Natural killer cell (primary cell): Measurements from ENCODE around the gene PAF1. TPM values are rescaled to one million over a fixed set of nuclear protein-coding genes. Genes with fewer than 3 reads are reported as not detected.

Experiments used
- ATAC-seq, 3 donors: fragments of 150-1000 bp in 2 of 3; fragments of 200-7000 bp in 1 of 3; cut with Tn5 transposase; 1 replicate in 1 of 3; 2 replicates in 2 of 3; pipeline ENCODE4 v1.10.0; 2021; ENCODE audit warnings: mild to moderate bottlenecking in 2 of 3, moderate library complexity in 2 of 3
- DNase-seq, 2 donors: peaks; one replicate each; pipeline versions ENCODE4 v3.0.0 to v3.0.0-alpha.2; 2013 to 2021; ENCODE audit warnings: mixed read lengths in 1 of 2
- H3K27ac ChIP-seq: one replicate; pipeline ENCODE4 v1.5.1; 2013; ENCODE audit warnings: mild to moderate bottlenecking, low read length
- H3K27me3 ChIP-seq: one replicate; pipeline ENCODE4 v1.6.1; 2013; ENCODE audit warnings: low read length; ENCODE audit not compliant: control insufficient read depth, insufficient read depth
- H3K36me3 ChIP-seq: one replicate; pipeline ENCODE4 v1.6.1; 2013; ENCODE audit warnings: low read length; ENCODE audit not compliant: control insufficient read depth, insufficient read depth
- H3K4me1 ChIP-seq: one replicate; pipeline ENCODE4 v1.6.1; 2013; ENCODE audit warnings: low read length; ENCODE audit not compliant: control insufficient read depth, insufficient read depth
- H3K4me3 ChIP-seq: one replicate; pipeline ENCODE4 v1.5.1; 2013; ENCODE audit warnings: low read length
- H3K9me3 ChIP-seq: one replicate; pipeline ENCODE4 v1.6.1; 2013; ENCODE audit warnings: low read length; ENCODE audit not compliant: control insufficient read depth, insufficient read depth
- H3K27ac Mint-ChIP-seq, 2 donors: one replicate each; pipeline ENCODE4 v1.8.0; 2022; ENCODE audit warnings: mild to moderate bottlenecking in 2 of 2, mixed read lengths in 2 of 2, moderate library complexity in 1 of 2
- H3K27me3 Mint-ChIP-seq, 2 donors: one replicate each; pipeline ENCODE4 v1.8.0; 2022; ENCODE audit warnings: low read depth in 2 of 2, mixed read lengths in 2 of 2
- H3K36me3 Mint-ChIP-seq: one replicate; pipeline ENCODE4 v1.8.0; 2022; ENCODE audit warnings: mixed read lengths
- H3K4me1 Mint-ChIP-seq, 2 donors: one replicate each; pipeline ENCODE4 v1.8.0; 2022; ENCODE audit warnings: mixed read lengths in 2 of 2
- H3K4me3 Mint-ChIP-seq: one replicate; pipeline ENCODE4 v1.8.0; 2022; ENCODE audit warnings: mild to moderate bottlenecking, moderate library complexity, mixed read lengths
- H3K9me3 Mint-ChIP-seq, 2 donors: one replicate each; pipeline ENCODE4 v1.8.0; 2022; ENCODE audit warnings: mixed read lengths in 2 of 2
- WGBS: methylation state at CpG from one replicate; pipeline ENCODE4 v1.1.7; 2013; ENCODE audit warnings: missing lambda C conversion rate; ENCODE audit not compliant: insufficient coverage; 5-methylcytosine and 5-hydroxymethylcytosine counted together
- intact Hi-C: fragments of 100-400 bp; cut with micrococcal nuclease; formaldehyde crosslinking; loops from one replicate; pipeline ENCODE4 v1.14.2; 2022
- total RNA-seq, 4 donors: library from RNA; stranded (reverse); fragments of 120-200 nt in 1 of 4; gene quantifications; one replicate each; pipeline versions ENCODE4 v1.2.3 to v1.2.4, GENCODE V29; 2013 to 2022
- TF ChIP-seq, protein P1 (sequence below): fragments of 200-600 bp; IDR thresholded peaks from one replicate; pipeline ENCODE4 v1.8.0; 2022; ENCODE audit warnings: antibody characterized with exemption

Gene PAF1
- total RNA-seq, 3 donors from 2014 or later (not counting 1 experiment from before 2014, with no cell fraction given): 54.3 to 80.9 (median 68.3) TPM

- Mint-ChIP-seq H3K27ac (peak overlapping the region; percentile 83 to 97), H3K4me1 (peaks cover 55 to 70% of the 10 kb centered on the region in 2 donors), H3K36me3 (no peaks in the 10 kb centered on the region), H3K4me3 (peak overlapping the region; percentile 26), H3K9me3 (no peaks in the 10 kb centered on the region), H3K27me3 (no peaks in the 10 kb centered on the region)
- Histone ChIP-seq H3K4me1 (peaks cover 18% of the 10 kb centered on the region), H3K4me3 (no peak overlapping the region), H3K27me3 (no peaks in the 10 kb centered on the region), H3K36me3 (peaks cover 19% of the 10 kb centered on the region), H3K27ac (no peak overlapping the region), H3K9me3 (no peaks in the 10 kb centered on the region)
- DNase-seq (no peak), ATAC-seq (no peak)
- TF ChIP-seq, protein P1, sequence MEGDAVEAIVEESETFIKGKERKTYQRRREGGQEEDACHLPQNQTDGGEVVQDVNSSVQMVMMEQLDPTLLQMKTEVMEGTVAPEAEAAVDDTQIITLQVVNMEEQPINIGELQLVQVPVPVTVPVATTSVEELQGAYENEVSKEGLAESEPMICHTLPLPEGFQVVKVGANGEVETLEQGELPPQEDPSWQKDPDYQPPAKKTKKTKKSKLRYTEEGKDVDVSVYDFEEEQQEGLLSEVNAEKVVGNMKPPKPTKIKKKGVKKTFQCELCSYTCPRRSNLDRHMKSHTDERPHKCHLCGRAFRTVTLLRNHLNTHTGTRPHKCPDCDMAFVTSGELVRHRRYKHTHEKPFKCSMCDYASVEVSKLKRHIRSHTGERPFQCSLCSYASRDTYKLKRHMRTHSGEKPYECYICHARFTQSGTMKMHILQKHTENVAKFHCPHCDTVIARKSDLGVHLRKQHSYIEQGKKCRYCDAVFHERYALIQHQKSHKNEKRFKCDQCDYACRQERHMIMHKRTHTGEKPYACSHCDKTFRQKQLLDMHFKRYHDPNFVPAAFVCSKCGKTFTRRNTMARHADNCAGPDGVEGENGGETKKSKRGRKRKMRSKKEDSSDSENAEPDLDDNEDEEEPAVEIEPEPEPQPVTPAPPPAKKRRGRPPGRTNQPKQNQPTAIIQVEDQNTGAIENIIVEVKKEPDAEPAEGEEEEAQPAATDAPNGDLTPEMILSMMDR: no peak
- WGBS: 91% methylated on average over 1 of the region's 1 CpG
- intact Hi-C loops: no loop called here
Measured at GRCh38 chr19:39345956-39346355, 45.0 kb downstream of the PAF1 start.

DNA sequence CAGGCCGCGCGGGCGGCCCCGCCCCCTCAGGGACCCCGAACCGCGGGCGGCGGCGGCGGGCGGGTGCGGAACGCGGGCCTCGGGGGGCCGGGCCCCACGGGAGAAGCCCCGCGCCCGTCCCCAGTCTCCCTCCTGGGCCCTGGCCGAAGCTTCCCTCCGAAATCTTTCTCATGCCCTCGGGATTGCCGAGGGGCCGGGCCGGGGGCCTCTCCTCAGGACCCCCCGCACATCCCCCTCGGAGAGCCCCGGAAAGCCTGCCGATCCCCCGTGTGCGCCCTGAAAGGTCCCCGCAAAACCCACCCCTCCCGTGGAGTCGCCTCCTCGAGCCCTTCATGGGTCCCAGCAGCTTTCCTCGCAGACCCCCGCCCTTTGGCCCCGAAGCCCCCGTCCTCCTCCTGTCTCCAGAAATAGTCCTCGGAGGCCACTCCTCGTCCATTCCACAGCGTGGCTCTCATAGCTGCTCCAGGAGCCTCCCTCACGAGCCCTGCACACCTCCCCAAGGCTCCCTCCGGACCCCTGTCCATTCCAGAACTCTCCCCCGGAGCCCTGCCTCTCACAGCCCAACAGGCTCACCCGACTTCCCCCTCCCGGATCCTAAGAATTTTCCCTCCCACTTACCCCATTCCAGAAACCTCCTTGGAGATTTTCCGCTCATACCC is 48.1 kb downstream of the PAF1 start:
- DNase-seq: peak; percentile 31 to 40

GRCh38 chr19:39341719-39342604 is 48.9 kb downstream of the PAF1 start, which contains the start of gene SAMD4B:
Gene SAMD4B, plus strand, starts transcription at chr19:39342421. Its CDS starts 14,473 bp downstream, at chr19:39356894.
- Histone ChIP-seq H3K4me1 (peaks cover 23% of the 10 kb centered on the region), H3K27me3 (no peaks in the 10 kb centered on the region), H3K9me3 (no peaks in the 10 kb centered on the region), H3K36me3 (peaks cover 10% of the 10 kb centered on the region), H3K4me3 (peak within 1 kb of the TSS; percentile 97), H3K27ac (peak within 1 kb of the TSS; percentile 86)
- DNase-seq (peak; percentile 99), ATAC-seq (peak; percentile 88 to 96 (median 88))
- H3K9me3 Mint-ChIP-seq: no peaks in the 10 kb centered on the region
- intact Hi-C loops: loop anchor here (2.0 to 5.0 kb wide), 4 partner anchors 45 to 95 kb away; partner anchors contain the start of genes IFNL1, MED29, PAF1 and PLEKHG2
- peak within 1 kb of the TSS; percentile 97 for H3K27ac Mint-ChIP-seq
- peaks cover 48 to 66% of the 10 kb centered on the region in 2 donors for H3K4me1 Mint-ChIP-seq
- no peaks in the 10 kb centered on the region for H3K36me3 Mint-ChIP-seq
- TF ChIP-seq, protein P1: peak; percentile 80
- no peaks in the 10 kb centered on the region for H3K27me3 Mint-ChIP-seq
- under 1% methylated on average over 104 of the region's 105 CpGs for WGBS
- H3K4me3 Mint-ChIP-seq: peak within 1 kb of the TSS; percentile 99

More for the DNA sequence above, 48.1 kb downstream of the PAF1 start:
- peaks cover 56 to 74% of the 10 kb centered on the region in 2 donors for H3K4me1 Mint-ChIP-seq
- Histone ChIP-seq H3K4me3 (peak overlapping the region; percentile 82), H3K27me3 (no peaks in the 10 kb centered on the region), H3K9me3 (no peaks in the 10 kb centered on the region), H3K36me3 (peaks cover 10% of the 10 kb centered on the region), H3K4me1 (peaks cover 23% of the 10 kb centered on the region), H3K27ac (peak overlapping the region; percentile 86)
- 3% methylated on average over 51 of the region's 51 CpGs for WGBS
- TF ChIP-seq, protein P1: no peak
- intact Hi-C loops: loop anchor here (2.0 to 5.0 kb wide), 3 partner anchors 45 to 70 kb away; partner anchors contain the start of genes IFNL1, MED29, PAF1 and PLEKHG2
- no peaks in the 10 kb centered on the region for H3K36me3 Mint-ChIP-seq
- no peaks in the 10 kb centered on the region for H3K27me3 Mint-ChIP-seq
- H3K4me3 Mint-ChIP-seq: peak overlapping the region; percentile 86
- peak overlapping the region; percentile 83 to 97 for H3K27ac Mint-ChIP-seq
- no peak for ATAC-seq
- H3K9me3 Mint-ChIP-seq: no peaks in the 10 kb centered on the region
